SIG-M5 treated with dmso at 0.1 percent for 504 hours (cell line): ENCODE results near the gene EPAS1.

Source experiments
- DNase-seq: peaks from one replicate; lab custom pipeline; 2025; ENCODE audit not compliant: unreplicated experiment; lab: John Stamatoyannopoulos, UW

The EPAS1 gene

GRCh38 chr2:46296840-46297545 is at the start of gene EPAS1:
EPAS1 (plus strand) TSS chr2:46297407; CDS start chr2:46297912, 505 bp downstream.
- DNase-seq = peak; percentile 65

- DNase-seq = no peak
These were observed 49.0 kb upstream of the EPAS1 start for GRCh38 chr2:46248171-46248570.

- DNase-seq = no peak
These were observed 47.6 kb upstream of the EPAS1 start for GRCh38 chr2:46249654-46250053.

GRCh38 chr2:46252891-46253659 is 44.1 kb upstream of the EPAS1 start:
- no peak for DNase-seq

- no peak for DNase-seq
These were observed 42.7 kb upstream of the EPAS1 start for GRCh38 chr2:46254474-46254873.

GRCh38 chr2:46256563-46257142 is 40.6 kb upstream of the EPAS1 start:
- peak; percentile 11 for DNase-seq

GRCh38 chr2:46257476-46257875 is 39.7 kb upstream of the EPAS1 start:
- no peak for DNase-seq

- no peak for DNase-seq
These were observed 39.2 kb upstream of the EPAS1 start for GRCh38 chr2:46257980-46258379.

- no peak for DNase-seq
These were observed 38.0 kb upstream of the EPAS1 start for GRCh38 chr2:46258937-46259776.

GRCh38 chr2:46259777-46260168 is 37.4 kb upstream of the EPAS1 start:
- DNase-seq = no peak

- DNase-seq = peak; percentile 26
These were observed 36.9 kb upstream of the EPAS1 start for GRCh38 chr2:46260305-46260704.

GRCh38 chr2:46262248-46262938 is 34.8 kb upstream of the EPAS1 start:
- no peak for DNase-seq

- no peak for DNase-seq
These were observed 33.9 kb upstream of the EPAS1 start for GRCh38 chr2:46263347-46263746.

GRCh38 chr2:46264447-46264846 is 32.8 kb upstream of the EPAS1 start:
- DNase-seq = no peak

- DNase-seq = no peak
These were observed 31.1 kb upstream of the EPAS1 start for GRCh38 chr2:46266134-46266533.

- DNase-seq = no peak
These were observed 29.6 kb upstream of the EPAS1 start for GRCh38 chr2:46267616-46268015.

- peak; percentile 87 for DNase-seq
These were observed 29.0 kb upstream of the EPAS1 start for GRCh38 chr2:46268196-46268595.

GRCh38 chr2:46269001-46269400 is 28.2 kb upstream of the EPAS1 start:
- no peak for DNase-seq

- DNase-seq = peak; percentile 37
These were observed 27.5 kb upstream of the EPAS1 start for GRCh38 chr2:46269544-46270273.

- no peak for DNase-seq
These were observed 26.8 kb upstream of the EPAS1 start for GRCh38 chr2:46270384-46270783.
